Measurements from ENCODE around the gene TBP.
"Not testable (repeated sequence)": the region's sequence is repeated elsewhere in the genome, so short reads cannot be mapped to it uniquely, and the experiment has no call there.

GRCh38 chr6:170527995-170528394 lies 26.2 kb upstream of the TBP start:
- TF ChIP-seq CTCF (IDR thresholded peaks at IDR 0.05; ENCODE audit: low read depth, low read length, poor library complexity, severe bottlenecking); EZH2phosphoT487 (IDR thresholded peaks at IDR 0.05; ENCODE audit: borderline replicate concordance, low read length): not testable (repeated sequence)
